NCI-H69 (cell line): ENCODE measurements around the gene USP14.

Experiments used
- DNase-seq: peaks from one replicate; lab custom pipeline; 2025; lab: John Stamatoyannopoulos, UW

Gene USP14

DNA sequence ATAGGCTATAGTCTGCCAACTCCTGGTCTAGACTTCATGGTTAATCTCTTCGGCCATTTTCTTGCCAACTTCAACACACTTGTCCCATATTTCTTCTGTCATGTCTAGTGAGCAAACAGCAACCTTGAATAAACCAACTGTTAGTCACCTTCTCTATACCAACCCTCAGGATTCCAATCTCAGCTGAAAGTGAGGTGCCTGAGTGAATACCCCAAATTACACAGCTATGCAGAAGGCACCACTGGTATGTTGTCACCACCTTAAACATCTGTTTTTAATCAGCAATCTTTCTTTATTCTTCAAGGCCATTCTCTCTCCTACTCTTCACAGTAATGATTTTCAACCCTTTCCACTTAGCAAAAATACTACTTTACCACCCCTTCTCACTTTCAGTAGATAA is 70.2 kb downstream of the USP14 start:
- DNase-seq: no peak

GRCh38 chr18:231563-231962 is 73.2 kb downstream of the USP14 start:
- DNase-seq: no peak

DNA sequence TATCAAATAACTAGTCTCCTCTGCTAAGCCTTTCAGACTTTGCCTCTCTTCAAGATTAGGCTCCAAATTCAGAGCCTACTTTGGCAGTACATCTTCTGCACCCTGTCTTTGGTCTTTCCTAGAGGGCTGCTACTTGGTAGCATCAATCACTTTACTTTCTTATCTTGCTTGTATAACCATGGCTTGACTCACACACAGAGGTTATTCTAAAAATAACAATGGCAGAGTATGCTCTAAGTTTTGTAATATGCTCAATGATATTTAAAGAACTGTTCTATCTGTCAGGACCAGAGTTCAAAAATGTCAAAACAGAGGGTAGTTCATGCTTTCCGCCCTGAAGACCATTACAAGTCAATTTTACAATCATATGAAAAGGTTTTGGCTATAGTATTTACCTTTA is 81.8 kb downstream of the USP14 start:
- no peak for DNase-seq

- no peak for DNase-seq
Observed at GRCh38 chr18:245282-245847, 87.0 kb downstream of the USP14 start.

DNA sequence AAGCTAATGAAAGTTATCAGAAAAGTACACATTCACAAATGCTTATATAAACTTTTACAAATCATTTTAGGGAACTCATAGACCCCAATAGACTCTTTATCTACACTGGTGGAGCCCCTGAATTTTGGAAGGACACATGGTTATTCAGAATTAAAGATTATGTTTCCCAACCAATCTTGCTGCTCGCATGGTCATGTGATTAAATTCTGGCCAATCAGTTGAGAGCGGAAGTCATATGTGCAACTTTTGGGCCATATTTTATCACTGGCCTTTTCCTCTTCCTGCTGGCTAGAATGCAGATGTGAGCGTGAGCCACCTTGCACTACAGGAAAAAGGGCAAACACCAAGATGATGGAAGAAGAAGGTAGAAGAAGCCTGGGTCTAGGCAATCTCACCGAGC is 89.7 kb downstream of the USP14 start:
- no peak for DNase-seq

GRCh38 chr18:250685-251084 is 92.3 kb downstream of the USP14 start:
- DNase-seq: peak; percentile 85

DNA sequence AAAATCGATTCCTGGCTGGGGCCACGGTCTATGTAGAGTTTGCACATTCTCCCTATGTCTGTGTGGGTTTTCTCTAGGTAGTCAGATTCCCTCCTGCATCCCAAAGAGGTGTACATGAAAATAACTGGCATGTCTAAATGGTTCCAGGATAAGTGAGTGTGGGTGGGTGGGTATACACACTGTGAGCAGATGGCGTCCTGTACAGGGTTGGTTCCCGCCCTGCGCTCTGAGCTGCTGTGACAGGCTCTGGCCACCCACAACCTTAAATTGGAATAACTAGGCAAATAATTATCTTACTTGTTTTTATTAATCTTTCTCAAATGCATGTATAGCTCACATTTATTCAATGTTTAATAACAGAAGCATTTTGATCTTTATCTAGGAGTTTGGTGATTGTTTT is 93.2 kb downstream of the USP14 start:
- DNase-seq: peak; percentile 51

DNA sequence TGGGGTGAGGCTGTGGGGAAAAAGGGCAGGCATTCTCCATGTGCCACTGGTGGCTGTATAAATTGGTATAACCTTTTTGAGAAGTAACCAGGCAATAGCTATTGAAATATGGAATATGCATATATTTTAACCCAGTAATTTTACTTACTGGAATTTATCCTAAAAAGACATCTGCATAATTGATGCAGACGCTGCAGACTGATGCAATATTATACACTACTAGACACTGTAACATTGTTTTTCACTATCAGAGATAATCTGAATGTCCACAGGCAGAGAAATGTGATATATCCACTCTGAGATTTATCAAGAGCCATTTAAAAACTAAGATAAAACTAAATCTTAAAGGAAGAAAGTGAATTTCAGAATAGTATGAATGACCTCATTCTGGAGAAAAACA is 94.8 kb downstream of the USP14 start:
- DNase-seq: no peak

- DNase-seq: no peak
Observed at GRCh38 chr18:255171-255570, 96.8 kb downstream of the USP14 start.

GRCh38 chr18:260547-260946 is 102.2 kb downstream of the USP14 start:
- peak; percentile 30 for DNase-seq

DNA sequence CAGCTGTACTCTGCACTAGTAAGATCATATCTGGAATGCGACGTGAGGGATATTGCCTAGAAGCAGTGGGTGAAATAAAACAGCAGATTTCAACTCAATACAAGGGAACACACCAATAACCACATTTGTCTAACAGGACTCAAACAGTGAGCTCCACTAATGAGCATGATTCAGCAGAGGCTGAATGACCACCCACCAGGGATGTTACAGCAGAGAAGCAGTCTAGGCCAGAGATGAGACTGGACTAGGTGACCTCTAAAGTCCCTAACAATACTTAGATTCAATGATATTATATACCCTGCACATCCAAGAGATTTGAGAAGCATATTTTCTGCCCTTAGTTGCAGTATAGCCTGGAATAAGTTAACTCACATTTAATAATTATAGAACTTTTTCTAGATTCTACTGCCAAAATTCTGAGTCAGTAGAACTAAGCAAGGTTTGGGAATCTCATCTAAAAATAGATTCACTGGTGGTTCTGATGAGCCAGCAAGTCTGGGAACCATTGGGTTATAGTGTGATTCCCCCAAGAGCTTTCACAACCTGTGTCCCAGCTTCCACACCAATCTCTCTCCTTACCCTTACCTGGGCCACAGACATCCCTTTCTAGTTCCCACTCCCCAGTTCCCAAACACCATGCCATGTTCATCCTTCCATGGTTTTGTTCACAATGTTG is 103.2 kb downstream of the USP14 start:
- DNase-seq: no peak
